ENCODE results near the gene INPP5A. TPM values are rescaled to one million over a fixed set of nuclear protein-coding genes. Genes with fewer than 3 reads are reported as not detected.

The INPP5A gene
- total and polyA plus RNA-seq, 2 donors (not counting 1 experiment from before 2014, with no cell fraction given): 9.3 to 87.8 TPM

DNA sequence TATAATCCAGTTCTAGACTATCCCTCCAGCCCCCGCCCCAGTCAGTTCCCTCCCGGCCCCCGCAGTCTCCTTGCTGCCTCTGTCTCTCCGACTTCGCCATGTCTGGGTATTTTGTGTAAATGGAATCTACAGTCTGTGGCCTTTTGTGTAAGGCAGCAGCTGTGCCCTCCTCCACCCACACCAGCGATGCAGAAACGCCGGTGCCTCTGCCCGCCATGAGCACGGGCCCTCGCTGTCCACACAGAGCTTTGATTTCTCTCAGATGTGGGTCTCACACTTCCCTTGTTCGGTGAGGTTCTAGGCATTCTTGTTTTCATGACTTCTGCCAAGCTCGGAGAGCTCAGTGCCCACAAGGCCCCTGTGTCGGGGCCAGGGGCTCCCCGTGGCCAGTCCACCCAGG is 210.5 kb downstream of the INPP5A start:
- Mint-ChIP-seq H3K27ac (no peak overlapping the region), H3K4me3 (no peak overlapping the region), H3K4me1 (no peaks in the 10 kb centered on the region), H3K9me3 (ENCODE audit: insufficient read depth) (no peaks in the 10 kb centered on the region), H3K27me3 (no peaks in the 10 kb centered on the region)
- POLR2A ChIA-PET: no interaction called here
- Histone ChIP-seq H3K36me3 (replicated peaks in 1 of 2; ENCODE audit: control extremely low read depth in 1 of 2, control insufficient read depth in 1 of 2, extremely low read depth in 1 of 2, insufficient read depth in 2 of 2, low read length in 1 of 2) (peaks cover 0 to 9% of the 10 kb centered on the region in 2 experiments), H3K9ac (ENCODE audit: low read length) (no peak overlapping the region), H3K27ac (ENCODE audit: low read length in 2 of 2) (no peak overlapping the region), H4K20me1 (ENCODE audit: control insufficient read depth, insufficient read depth, low read length, poor library complexity, severe bottlenecking) (peaks cover 43% of the 10 kb centered on the region), H3K4me3 (ENCODE audit: control extremely low read depth in 1 of 5, extremely low read depth in 1 of 5, insufficient read depth in 1 of 5, low read depth in 2 of 5, low read length in 4 of 5) (no peak overlapping the region), H3K4me2 (replicated peaks; ENCODE audit: low read depth, low read length, poor library complexity, severe bottlenecking) (no peak overlapping the region), H3K27me3 (replicated peaks in 1 of 4; ENCODE audit: control extremely low read depth in 1 of 4, control insufficient read depth in 3 of 4, insufficient read depth in 4 of 4, low read length in 3 of 4) (no peaks in the 10 kb centered on the region), H3K79me2 (ENCODE audit: control insufficient read depth, insufficient read depth, low read length) (no peaks in the 10 kb centered on the region), H3K4me1 (ENCODE audit: control insufficient read depth in 2 of 2, insufficient read depth in 2 of 2, low read length in 2 of 2) (no peaks in the 10 kb centered on the region), H2AFZ (ENCODE audit: insufficient read depth, low read depth, low read length, poor library complexity, severe bottlenecking) (no peak overlapping the region), H3K9me3 (ENCODE audit: control extremely low read depth in 1 of 3, control insufficient read depth in 2 of 3, insufficient read depth in 1 of 3, low read length in 2 of 3) (peaks cover 0 to 24% (median 0%) of the 10 kb centered on the region in 3 donors)
- WGBS (ENCODE audit: insufficient coverage): 94% methylated on average over 10 of the region's 15 CpGs
- ATAC-seq (ENCODE audit: low read depth): no peak
- no peak for DNase-seq
- intact Hi-C loops (cut with micrococcal nuclease): no loop called here
- TF ChIP-seq CTCF (IDR thresholded peaks at IDR 0.05) (no peak), EZH2 (IDR thresholded peaks at IDR 0.05; ENCODE audit: borderline replicate concordance, insufficient read depth, low read depth, low read length, poor library complexity, severe bottlenecking) (no peak)
- CTCF ChIA-PET: no interaction called here

- Histone ChIP-seq H3K4me2 (replicated peaks; ENCODE audit: low read depth, low read length, poor library complexity, severe bottlenecking) (no peak overlapping the region), H3K9me3 (ENCODE audit: control extremely low read depth in 1 of 3, control insufficient read depth in 2 of 3, insufficient read depth in 1 of 3, low read length in 2 of 3) (peaks cover 0 to 24% (median 0%) of the 10 kb centered on the region in 3 donors), H3K79me2 (ENCODE audit: control insufficient read depth, insufficient read depth, low read length) (no peaks in the 10 kb centered on the region), H2AFZ (ENCODE audit: insufficient read depth, low read depth, low read length, poor library complexity, severe bottlenecking) (no peak overlapping the region), H4K20me1 (ENCODE audit: control insufficient read depth, insufficient read depth, low read length, poor library complexity, severe bottlenecking) (peaks cover 39% of the 10 kb centered on the region), H3K9ac (ENCODE audit: low read length) (no peak overlapping the region), H3K4me1 (ENCODE audit: control insufficient read depth in 2 of 2, insufficient read depth in 2 of 2, low read length in 2 of 2) (no peaks in the 10 kb centered on the region), H3K27ac (ENCODE audit: low read length in 2 of 2) (no peak overlapping the region), H3K27me3 (replicated peaks in 1 of 4; ENCODE audit: control extremely low read depth in 1 of 4, control insufficient read depth in 3 of 4, insufficient read depth in 4 of 4, low read length in 3 of 4) (no peaks in the 10 kb centered on the region), H3K4me3 (ENCODE audit: control extremely low read depth in 1 of 5, extremely low read depth in 1 of 5, insufficient read depth in 1 of 5, low read depth in 2 of 5, low read length in 4 of 5) (no peak overlapping the region), H3K36me3 (replicated peaks in 1 of 2; ENCODE audit: control extremely low read depth in 1 of 2, control insufficient read depth in 1 of 2, extremely low read depth in 1 of 2, insufficient read depth in 2 of 2, low read length in 1 of 2) (peaks cover 0 to 12% of the 10 kb centered on the region in 2 experiments)
- Mint-ChIP-seq H3K4me1 (no peaks in the 10 kb centered on the region), H3K27ac (no peak overlapping the region), H3K27me3 (no peaks in the 10 kb centered on the region), H3K4me3 (no peak overlapping the region), H3K9me3 (ENCODE audit: insufficient read depth) (no peaks in the 10 kb centered on the region)
- ChIA-PET POLR2A (no interaction called here), CTCF (no interaction called here)
- intact Hi-C loops (cut with micrococcal nuclease): no loop called here
- TF ChIP-seq CTCF (IDR thresholded peaks at IDR 0.05) (no peak), EZH2 (IDR thresholded peaks at IDR 0.05; ENCODE audit: borderline replicate concordance, insufficient read depth, low read depth, low read length, poor library complexity, severe bottlenecking) (no peak)
- ATAC-seq (ENCODE audit: low read depth) (no peak), DNase-seq (no peak)
- WGBS (ENCODE audit: insufficient coverage): 95% methylated on average over 36 of the region's 36 CpGs
Observed at GRCh38 chr10:132748545-132749370, 211.2 kb downstream of the INPP5A start.
